Measurements from ENCODE around the gene KRT83. TPM values are rescaled to one million over a fixed set of nuclear protein-coding genes. Genes with fewer than 3 reads are reported as not detected.

KRT83 gene
- total RNA-seq, 6 experiments from 2014 or later, result not detected

DNA sequence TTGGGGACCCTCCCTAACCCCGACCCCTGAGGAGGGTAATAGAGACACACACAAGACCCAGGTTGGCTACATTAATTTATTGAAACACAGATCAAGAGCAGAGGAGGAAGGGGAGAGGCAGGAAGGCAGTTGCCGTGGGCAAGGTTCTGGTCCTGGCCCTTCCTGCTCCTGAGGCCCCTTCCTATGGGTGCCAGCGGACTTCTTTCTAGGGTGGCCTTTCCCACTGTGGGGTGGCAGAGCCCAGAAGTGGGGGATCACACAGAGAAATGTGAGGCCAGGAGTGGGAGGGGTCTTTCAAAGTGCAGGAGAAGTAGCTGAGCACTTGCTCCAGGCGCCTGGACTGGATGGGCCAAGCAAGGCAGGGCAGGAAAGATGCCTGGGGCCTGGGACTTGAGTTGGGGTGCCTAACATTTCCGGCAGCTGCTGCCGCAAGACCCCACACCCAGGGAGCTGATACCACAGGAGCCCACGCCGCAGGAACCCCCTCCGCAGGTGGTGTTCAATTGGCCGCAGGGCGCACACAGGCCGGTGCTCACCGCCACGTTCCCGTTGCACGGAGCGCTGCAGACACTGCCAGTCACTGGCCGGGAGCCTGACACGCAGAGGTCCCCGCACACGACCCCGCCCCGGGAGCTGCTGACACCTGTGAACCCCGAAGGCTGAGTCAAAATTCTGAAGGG, 35.2 kb downstream of the KRT83 start:
- Mint-ChIP-seq H3K27me3 (ENCODE audit: insufficient read depth) (peaks cover 2% of the 10 kb centered on the region; the same call in 1 of the 2 replicates), H3K27ac (peak overlapping the region; percentile 63), H3K36me3 (ENCODE audit: low read depth) (peaks cover 5% of the 10 kb centered on the region; the same call in 1 of the 2 replicates), H3K4me3 (no peak overlapping the region), H3K4me1 (ENCODE audit: low read depth) (peaks cover 71% of the 10 kb centered on the region), H3K9me3 (no peaks in the 10 kb centered on the region)
- TF ChIP-seq, protein P1, sequence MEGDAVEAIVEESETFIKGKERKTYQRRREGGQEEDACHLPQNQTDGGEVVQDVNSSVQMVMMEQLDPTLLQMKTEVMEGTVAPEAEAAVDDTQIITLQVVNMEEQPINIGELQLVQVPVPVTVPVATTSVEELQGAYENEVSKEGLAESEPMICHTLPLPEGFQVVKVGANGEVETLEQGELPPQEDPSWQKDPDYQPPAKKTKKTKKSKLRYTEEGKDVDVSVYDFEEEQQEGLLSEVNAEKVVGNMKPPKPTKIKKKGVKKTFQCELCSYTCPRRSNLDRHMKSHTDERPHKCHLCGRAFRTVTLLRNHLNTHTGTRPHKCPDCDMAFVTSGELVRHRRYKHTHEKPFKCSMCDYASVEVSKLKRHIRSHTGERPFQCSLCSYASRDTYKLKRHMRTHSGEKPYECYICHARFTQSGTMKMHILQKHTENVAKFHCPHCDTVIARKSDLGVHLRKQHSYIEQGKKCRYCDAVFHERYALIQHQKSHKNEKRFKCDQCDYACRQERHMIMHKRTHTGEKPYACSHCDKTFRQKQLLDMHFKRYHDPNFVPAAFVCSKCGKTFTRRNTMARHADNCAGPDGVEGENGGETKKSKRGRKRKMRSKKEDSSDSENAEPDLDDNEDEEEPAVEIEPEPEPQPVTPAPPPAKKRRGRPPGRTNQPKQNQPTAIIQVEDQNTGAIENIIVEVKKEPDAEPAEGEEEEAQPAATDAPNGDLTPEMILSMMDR (IDR thresholded peaks at IDR 0.05), result no peak
- DNase-seq, result no peak

DNA sequence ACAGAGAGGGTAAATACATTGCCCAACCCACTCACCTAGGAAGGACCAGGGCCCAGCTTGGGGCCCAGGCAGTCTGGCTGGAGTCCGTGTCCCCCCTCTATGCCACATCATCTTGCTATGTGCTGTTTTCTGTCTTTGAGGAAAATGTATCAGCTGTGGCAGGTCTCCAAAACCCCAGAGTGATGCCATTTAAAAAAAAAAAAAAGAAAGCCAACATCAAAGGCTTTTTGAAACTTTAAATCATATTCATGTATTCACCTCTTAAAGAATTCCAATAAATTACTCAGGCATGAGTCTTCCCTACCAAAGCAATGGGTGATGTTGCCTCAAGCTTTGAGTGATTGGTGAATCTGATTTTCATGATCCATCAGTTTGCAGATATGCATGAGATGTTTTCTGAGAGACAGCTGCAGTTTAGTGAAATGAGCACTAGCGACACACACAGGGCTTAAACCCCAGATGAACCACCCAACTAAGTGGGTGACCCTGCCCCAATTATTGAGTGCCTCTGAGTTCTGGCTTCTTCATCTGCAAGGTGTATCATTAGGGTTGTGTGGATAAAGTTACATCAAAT, 35.9 kb downstream of the KRT83 start:
- TF ChIP-seq, protein P1 (IDR thresholded peaks at IDR 0.05), result no peak
- DNase-seq, result peak; percentile 75
- no peaks in the 10 kb centered on the region for H3K9me3 Mint-ChIP-seq
- H3K27me3 Mint-ChIP-seq (ENCODE audit: insufficient read depth), result peaks cover 2% of the 10 kb centered on the region; the same call in 1 of the 2 replicates
- peaks cover 5% of the 10 kb centered on the region; the same call in 1 of the 2 replicates for H3K36me3 Mint-ChIP-seq (ENCODE audit: low read depth)
- H3K4me3 Mint-ChIP-seq, result no peak overlapping the region
- H3K4me1 Mint-ChIP-seq (ENCODE audit: low read depth), result peaks cover 79% of the 10 kb centered on the region
- H3K27ac Mint-ChIP-seq, result peak overlapping the region; percentile 63

DNA sequence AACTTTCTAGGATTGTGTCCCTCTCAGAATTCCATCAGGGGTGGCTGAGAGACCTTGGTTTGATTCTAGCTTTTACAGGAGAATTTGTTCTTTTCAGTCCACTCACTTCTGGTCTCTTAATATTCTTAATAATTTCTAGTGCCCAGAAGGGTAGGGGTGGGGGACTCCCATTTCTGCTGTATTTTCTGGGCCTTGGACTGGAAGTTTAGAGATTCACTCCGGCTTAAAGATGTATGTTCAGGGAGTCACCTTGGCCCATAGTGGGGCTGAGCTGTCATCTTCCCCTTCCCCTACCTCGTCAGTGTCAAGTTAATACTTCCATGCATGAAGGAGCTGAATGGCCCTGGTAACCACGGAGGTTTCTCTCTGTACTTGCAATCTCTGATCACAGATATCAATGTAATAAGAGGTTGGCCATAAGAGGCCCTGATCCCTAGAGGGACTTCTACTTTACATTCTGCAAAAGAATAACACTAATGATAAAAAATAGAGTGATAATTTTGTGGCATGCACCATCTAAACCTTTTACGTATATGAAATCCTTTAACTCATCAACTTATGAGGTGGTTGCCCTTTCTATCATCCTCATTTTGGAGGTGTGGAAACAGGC, 36.5 kb downstream of the KRT83 start:
- no peaks in the 10 kb centered on the region for H3K9me3 Mint-ChIP-seq
- H3K27ac Mint-ChIP-seq, result peak overlapping the region; percentile 63
- peaks cover 85% of the 10 kb centered on the region for H3K4me1 Mint-ChIP-seq (ENCODE audit: low read depth)

GRCh38 chr12:52280796-52281560, 40.2 kb downstream of the KRT83 start:
- Mint-ChIP-seq H3K4me3 (peak overlapping the region; percentile 76), H3K9me3 (no peaks in the 10 kb centered on the region), H3K27me3 (ENCODE audit: insufficient read depth) (peaks cover 2% of the 10 kb centered on the region), H3K36me3 (ENCODE audit: low read depth) (peaks cover 5% of the 10 kb centered on the region; the same call in 1 of the 2 replicates), H3K4me1 (ENCODE audit: low read depth) (peaks cover 83% of the 10 kb centered on the region), H3K27ac (peak overlapping the region; percentile 99)
- TF ChIP-seq, protein P1 (IDR thresholded peaks at IDR 0.05), result no peak
- DNase-seq, result peak; percentile 95

More for the DNA sequence above, 36.5 kb downstream of the KRT83 start:
- H3K4me3 Mint-ChIP-seq, result no peak overlapping the region
- H3K36me3 Mint-ChIP-seq (ENCODE audit: low read depth), result peaks cover 5% of the 10 kb centered on the region; the same call in 1 of the 2 replicates
- TF ChIP-seq, protein P1 (IDR thresholded peaks at IDR 0.05), result no peak
- H3K27me3 Mint-ChIP-seq (ENCODE audit: insufficient read depth), result peaks cover 2% of the 10 kb centered on the region; the same call in 1 of the 2 replicates
- DNase-seq, result no peak

DNA sequence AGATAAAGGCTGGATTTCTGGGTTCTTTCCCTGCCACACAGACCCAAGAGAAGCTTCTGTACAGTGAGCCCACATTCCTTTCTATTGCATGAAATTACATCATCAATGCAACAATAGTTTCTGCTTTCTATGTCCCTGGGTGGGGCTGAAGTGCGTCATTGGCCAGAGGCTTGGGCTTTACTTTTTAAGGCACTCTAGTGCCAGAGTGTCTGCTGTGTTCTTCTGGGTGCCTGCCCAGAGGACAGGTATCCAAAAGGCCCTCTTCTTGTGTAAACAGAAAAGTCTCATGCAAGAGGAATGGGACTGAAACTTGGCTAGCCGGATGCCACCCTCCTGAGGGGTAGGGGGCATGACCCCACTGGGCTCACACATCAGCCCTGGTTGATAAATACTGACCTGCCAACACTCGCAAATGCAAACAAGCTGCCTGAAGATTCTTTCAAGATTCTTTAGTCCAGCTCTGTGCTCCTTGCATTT, 40.8 kb downstream of the KRT83 start:
- TF ChIP-seq, protein P1 (IDR thresholded peaks at IDR 0.05), result no peak
- Mint-ChIP-seq H3K27me3 (ENCODE audit: insufficient read depth) (peaks cover 2% of the 10 kb centered on the region), H3K27ac (peak overlapping the region; percentile 99), H3K9me3 (no peaks in the 10 kb centered on the region), H3K36me3 (ENCODE audit: low read depth) (peaks cover 5% of the 10 kb centered on the region; the same call in 1 of the 2 replicates), H3K4me1 (ENCODE audit: low read depth) (peaks cover 77% of the 10 kb centered on the region), H3K4me3 (peak overlapping the region; percentile 76)
- peak; percentile 90 for DNase-seq
